ENCODE measurements around the gene RHCG. TPM values are rescaled to one million over a fixed set of nuclear protein-coding genes. Genes with fewer than 3 reads are reported as not detected.

Gene RHCG
- total and polyA plus RNA-seq, 3 experiments from 2014 or later: not detected

- Mint-ChIP-seq H3K27ac (no peak overlapping the region), H3K4me1 (no peaks in the 10 kb centered on the region), H3K9me3 (no peaks in the 10 kb centered on the region), H3K27me3 (peaks cover 27 to 59% of the 10 kb centered on the region in 2 donors), H3K36me3 (no peaks in the 10 kb centered on the region), H3K4me3 (no peak overlapping the region)
- ChIA-PET POLR2A (no interaction called here), CTCF (interaction anchor here (1.1 kb wide), 1 partner anchor 13 kb away, joined by 3 read pairs; no protein-coding TSS in a partner anchor)
- Histone ChIP-seq H3K27me3 (ENCODE audit: insufficient read depth, low read length, poor library complexity, severe bottlenecking) (peaks cover 6% of the 10 kb centered on the region), H3K9me3 (ENCODE audit: low read length) (no peaks in the 10 kb centered on the region), H3K27ac (ENCODE audit: low read depth, low read length) (no peak overlapping the region), H3K4me3 (ENCODE audit: low read length) (no peak overlapping the region), H3K36me3 (ENCODE audit: insufficient read depth, low read length) (no peaks in the 10 kb centered on the region), H3K4me1 (ENCODE audit: insufficient read depth, low read length) (no peaks in the 10 kb centered on the region)
- no peak for DNase-seq
These were observed 52.8 kb downstream of the RHCG start for GRCh38 chr15:89443581-89443980.

DNA sequence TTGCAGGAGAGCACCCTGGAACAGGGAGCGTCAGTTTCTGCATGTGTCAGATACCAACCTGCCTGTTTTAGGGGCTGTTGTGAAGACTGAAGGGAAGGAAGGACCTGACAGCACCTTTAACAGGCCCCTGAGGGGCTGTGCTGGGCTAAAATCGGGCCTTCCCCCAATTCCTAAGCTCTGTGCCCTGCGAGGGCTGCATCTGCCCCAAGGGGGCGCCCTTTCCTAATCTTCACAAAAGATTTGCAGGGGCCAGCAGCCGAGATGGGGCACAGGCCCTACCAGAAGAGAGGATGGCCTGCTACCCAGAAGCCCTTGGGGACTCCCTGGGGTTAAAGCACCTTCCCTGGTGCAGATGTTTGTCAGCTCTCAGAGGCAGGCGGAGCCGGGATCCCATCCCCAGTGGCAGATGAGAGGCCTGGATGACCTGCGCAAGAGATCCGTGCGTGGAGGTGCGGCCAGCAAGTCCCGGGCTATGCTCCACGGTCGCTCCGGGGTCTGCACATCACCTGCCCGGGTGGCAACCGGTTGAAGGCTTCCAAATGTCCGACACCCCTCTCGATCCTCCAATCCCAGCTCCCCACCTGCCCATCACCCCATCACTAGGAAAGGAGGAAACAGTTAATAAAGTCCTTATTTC, 53.6 kb downstream of the RHCG start:
- Mint-ChIP-seq H3K9me3 (no peaks in the 10 kb centered on the region), H3K4me1 (no peaks in the 10 kb centered on the region), H3K27ac (no peak overlapping the region), H3K36me3 (no peaks in the 10 kb centered on the region), H3K4me3 (no peak overlapping the region), H3K27me3 (peaks cover 22 to 59% of the 10 kb centered on the region in 2 donors)
- ChIA-PET CTCF (interaction anchor here (1.1 to 1.2 kb wide), 2 partner anchors 13 to 84 kb away, joined by 3 read pairs; no protein-coding TSS in a partner anchor), POLR2A (no interaction called here)
- H3K4me3 ChIP-seq (ENCODE audit: low read length): no peak overlapping the region
- peak in 1 of 5 donors; percentile 6 for DNase-seq
- H3K9me3 ChIP-seq (ENCODE audit: low read length): no peaks in the 10 kb centered on the region
- H3K27ac ChIP-seq (ENCODE audit: low read depth, low read length): no peak overlapping the region
- H3K27me3 ChIP-seq (ENCODE audit: insufficient read depth, low read length, poor library complexity, severe bottlenecking): peaks cover 6% of the 10 kb centered on the region
- no peaks in the 10 kb centered on the region for H3K36me3 ChIP-seq (ENCODE audit: insufficient read depth, low read length)
- H3K4me1 ChIP-seq (ENCODE audit: insufficient read depth, low read length): no peaks in the 10 kb centered on the region

GRCh38 chr15:89442155-89442554, 54.2 kb downstream of the RHCG start:
- Mint-ChIP-seq H3K27ac (no peak overlapping the region), H3K4me1 (no peaks in the 10 kb centered on the region), H3K27me3 (peaks cover 23 to 60% of the 10 kb centered on the region in 2 donors), H3K4me3 (no peak overlapping the region), H3K36me3 (no peaks in the 10 kb centered on the region), H3K9me3 (no peaks in the 10 kb centered on the region)
- H3K4me3 ChIP-seq (ENCODE audit: low read length): no peak overlapping the region
- H3K27ac ChIP-seq (ENCODE audit: low read depth, low read length): no peak overlapping the region
- H3K4me1 ChIP-seq (ENCODE audit: insufficient read depth, low read length): no peaks in the 10 kb centered on the region
- H3K9me3 ChIP-seq (ENCODE audit: low read length): no peaks in the 10 kb centered on the region
- no peaks in the 10 kb centered on the region for H3K36me3 ChIP-seq (ENCODE audit: insufficient read depth, low read length)
- POLR2A ChIA-PET: no interaction called here
- no peak for DNase-seq
- CTCF ChIA-PET: interaction anchor here (1.2 kb wide), 1 partner anchor 84 kb away, joined by 3 read pairs; no protein-coding TSS in a partner anchor
- peaks cover 6% of the 10 kb centered on the region for H3K27me3 ChIP-seq (ENCODE audit: insufficient read depth, low read length, poor library complexity, severe bottlenecking)

- H3K27me3 Mint-ChIP-seq: peaks cover 21 to 57% of the 10 kb centered on the region in 2 donors
- DNase-seq: no peak
- no peak overlapping the region for H3K4me3 Mint-ChIP-seq
- H3K4me1 Mint-ChIP-seq: no peaks in the 10 kb centered on the region
- POLR2A ChIA-PET: no interaction called here
- no peaks in the 10 kb centered on the region for H3K36me3 Mint-ChIP-seq
- no peaks in the 10 kb centered on the region for H3K9me3 Mint-ChIP-seq
- H3K27ac ChIP-seq (ENCODE audit: low read depth, low read length): no peak overlapping the region
- no peaks in the 10 kb centered on the region for H3K9me3 ChIP-seq (ENCODE audit: low read length)
- H3K4me3 ChIP-seq (ENCODE audit: low read length): no peak overlapping the region
- H3K27me3 ChIP-seq (ENCODE audit: insufficient read depth, low read length, poor library complexity, severe bottlenecking): peaks cover 6% of the 10 kb centered on the region
- no peak overlapping the region for H3K27ac Mint-ChIP-seq
- no peaks in the 10 kb centered on the region for H3K4me1 ChIP-seq (ENCODE audit: insufficient read depth, low read length)
- CTCF ChIA-PET: no interaction called here
- no peaks in the 10 kb centered on the region for H3K36me3 ChIP-seq (ENCODE audit: insufficient read depth, low read length)
These were observed 55.0 kb downstream of the RHCG start for GRCh38 chr15:89441295-89441812.

DNA sequence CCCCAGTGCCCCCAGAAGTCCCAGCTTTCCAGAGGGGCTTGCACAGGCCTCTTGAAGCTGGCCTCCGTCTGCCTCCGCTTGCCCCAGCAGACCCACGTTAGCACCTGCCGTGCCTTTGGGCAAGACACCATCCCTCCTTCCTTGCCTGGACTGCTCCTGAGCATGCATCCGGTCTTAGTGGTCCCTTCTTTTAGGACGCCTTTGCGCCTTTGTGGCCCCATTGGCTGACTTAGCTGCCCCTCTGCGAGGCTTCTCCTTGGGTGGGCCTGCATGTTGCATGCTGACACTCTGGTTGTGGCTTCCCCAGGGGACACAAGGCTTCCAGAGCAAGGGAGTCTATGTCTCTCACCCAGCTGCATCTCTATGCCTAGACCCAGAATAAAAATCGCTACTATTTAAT, 56.6 kb downstream of the RHCG start:
- Mint-ChIP-seq H3K4me1 (no peaks in the 10 kb centered on the region), H3K9me3 (no peaks in the 10 kb centered on the region), H3K4me3 (no peak overlapping the region), H3K36me3 (no peaks in the 10 kb centered on the region), H3K27ac (no peak overlapping the region), H3K27me3 (peaks cover 14 to 55% of the 10 kb centered on the region in 2 donors)
- H3K36me3 ChIP-seq (ENCODE audit: insufficient read depth, low read length): no peaks in the 10 kb centered on the region
- H3K27me3 ChIP-seq (ENCODE audit: insufficient read depth, low read length, poor library complexity, severe bottlenecking): peaks cover 6% of the 10 kb centered on the region
- DNase-seq: no peak
- H3K9me3 ChIP-seq (ENCODE audit: low read length): no peaks in the 10 kb centered on the region
- ChIA-PET CTCF (no interaction called here), POLR2A (no interaction called here)
- no peak overlapping the region for H3K27ac ChIP-seq (ENCODE audit: low read depth, low read length)
- no peaks in the 10 kb centered on the region for H3K4me1 ChIP-seq (ENCODE audit: insufficient read depth, low read length)
- H3K4me3 ChIP-seq (ENCODE audit: low read length): no peak overlapping the region

DNA sequence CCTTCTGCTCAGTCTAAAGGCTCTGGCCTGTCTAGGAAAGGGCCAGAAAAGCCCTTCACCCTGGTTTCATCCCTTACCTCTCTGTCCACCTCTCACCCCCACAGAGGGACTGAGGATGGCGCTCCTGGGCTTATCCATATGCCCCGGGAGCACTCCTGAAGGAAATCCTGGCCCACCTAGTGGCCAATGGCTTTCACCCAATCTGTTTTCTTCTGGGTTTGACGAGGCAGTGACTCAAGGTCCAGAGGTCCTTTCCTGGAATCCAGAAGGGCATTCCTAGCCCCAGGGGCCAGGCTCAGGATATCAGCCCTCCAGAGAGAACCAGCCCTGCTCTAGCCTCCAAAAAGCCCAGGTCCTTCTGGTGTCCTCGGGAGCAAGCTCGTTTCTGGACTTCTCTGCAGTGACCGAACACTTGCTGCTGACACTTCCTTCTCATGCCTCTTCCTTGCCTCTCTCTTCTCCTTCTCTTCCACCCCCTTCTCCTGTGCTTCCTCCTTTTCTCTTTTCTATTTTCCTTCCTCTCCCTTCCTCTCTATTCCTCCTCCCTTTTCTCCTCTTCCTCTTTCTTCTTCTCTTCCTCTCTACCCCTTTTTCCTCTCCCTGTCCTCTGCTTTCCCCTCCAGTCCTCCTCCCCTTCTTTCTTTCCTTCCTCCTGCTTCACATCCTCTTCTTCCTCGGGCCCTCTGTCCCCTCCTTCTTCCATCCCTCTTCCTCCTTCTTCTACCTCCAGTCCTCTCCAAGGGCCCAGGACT, 59.6 kb downstream of the RHCG start:
- no peaks in the 10 kb centered on the region for H3K9me3 ChIP-seq (ENCODE audit: low read length)
- Mint-ChIP-seq H3K4me3 (no peak overlapping the region), H3K36me3 (no peaks in the 10 kb centered on the region), H3K9me3 (no peaks in the 10 kb centered on the region), H3K27me3 (peaks cover 20 to 66% of the 10 kb centered on the region in 2 donors), H3K4me1 (no peaks in the 10 kb centered on the region), H3K27ac (no peak overlapping the region)
- no peaks in the 10 kb centered on the region for H3K36me3 ChIP-seq (ENCODE audit: insufficient read depth, low read length)
- no peak for DNase-seq
- ChIA-PET CTCF (interaction anchor here (2.8 kb wide), 1 partner anchor 78 kb away, joined by 10 read pairs; no protein-coding TSS in a partner anchor), POLR2A (no interaction called here)
- no peaks in the 10 kb centered on the region for H3K4me1 ChIP-seq (ENCODE audit: insufficient read depth, low read length)
- H3K4me3 ChIP-seq (ENCODE audit: low read length): no peak overlapping the region
- no peak overlapping the region for H3K27ac ChIP-seq (ENCODE audit: low read depth, low read length)
- H3K27me3 ChIP-seq (ENCODE audit: insufficient read depth, low read length, poor library complexity, severe bottlenecking): peaks cover 3% of the 10 kb centered on the region

DNA sequence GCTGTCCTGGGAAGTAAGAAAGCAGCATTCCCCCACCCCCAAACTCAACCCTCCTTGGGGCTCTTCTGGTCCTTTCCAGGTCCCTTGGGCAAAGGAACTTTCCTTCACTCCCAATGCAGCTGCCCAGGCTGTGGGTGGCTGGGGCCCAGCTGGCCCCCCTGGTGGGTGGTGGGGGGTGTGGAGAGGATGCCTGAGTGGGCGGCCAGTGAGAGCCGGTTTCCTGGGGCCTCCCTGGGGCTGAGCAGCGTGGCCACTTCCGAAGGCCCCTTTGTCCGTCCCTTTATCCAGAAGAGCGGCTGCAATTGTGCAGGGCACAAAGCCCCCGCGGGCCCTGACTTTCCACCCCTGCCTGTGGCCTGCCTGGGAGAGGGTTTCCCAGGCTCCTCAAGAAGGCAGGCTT, 61.0 kb downstream of the RHCG start:
- POLR2A ChIA-PET: no interaction called here
- H3K27me3 ChIP-seq (ENCODE audit: insufficient read depth, low read length, poor library complexity, severe bottlenecking): peaks cover 3% of the 10 kb centered on the region
- CTCF ChIA-PET: interaction anchor here (1.7 to 2.7 kb wide), 2 partner anchors 77 to 229 kb away, joined by 7 to 20 read pairs; no protein-coding TSS in a partner anchor
- Mint-ChIP-seq H3K27ac (no peak overlapping the region), H3K36me3 (no peaks in the 10 kb centered on the region), H3K9me3 (no peaks in the 10 kb centered on the region), H3K27me3 (peaks cover 30 to 66% of the 10 kb centered on the region in 2 donors), H3K4me1 (peaks cover 4 to 5% (median 5%) of the 10 kb centered on the region in 3 donors), H3K4me3 (no peak overlapping the region)
- H3K4me3 ChIP-seq (ENCODE audit: low read length): no peak overlapping the region
- no peak for DNase-seq
- H3K4me1 ChIP-seq (ENCODE audit: insufficient read depth, low read length): no peaks in the 10 kb centered on the region
- no peaks in the 10 kb centered on the region for H3K9me3 ChIP-seq (ENCODE audit: low read length)
- H3K27ac ChIP-seq (ENCODE audit: low read depth, low read length): no peak overlapping the region
- H3K36me3 ChIP-seq (ENCODE audit: insufficient read depth, low read length): no peaks in the 10 kb centered on the region

- no peak for DNase-seq
- no peaks in the 10 kb centered on the region for H3K36me3 Mint-ChIP-seq
- H3K27me3 ChIP-seq (ENCODE audit: insufficient read depth, low read length, poor library complexity, severe bottlenecking): no peaks in the 10 kb centered on the region
- H3K9me3 Mint-ChIP-seq: no peaks in the 10 kb centered on the region
- POLR2A ChIA-PET: no interaction called here
- no peaks in the 10 kb centered on the region for H3K4me1 ChIP-seq (ENCODE audit: insufficient read depth, low read length)
- H3K27ac ChIP-seq (ENCODE audit: low read depth, low read length): no peak overlapping the region
- peaks cover 6 to 8% (median 6%) of the 10 kb centered on the region in 3 donors for H3K4me1 Mint-ChIP-seq
- CTCF ChIA-PET: interaction anchor here (1.7 to 2.7 kb wide), 2 partner anchors 75 to 227 kb away, joined by 7 to 20 read pairs; no protein-coding TSS in a partner anchor
- H3K4me3 ChIP-seq (ENCODE audit: low read length): no peak overlapping the region
- no peak overlapping the region for H3K27ac Mint-ChIP-seq
- H3K9me3 ChIP-seq (ENCODE audit: low read length): no peaks in the 10 kb centered on the region
- peaks cover 34 to 61% of the 10 kb centered on the region in 2 donors for H3K27me3 Mint-ChIP-seq
- no peaks in the 10 kb centered on the region for H3K36me3 ChIP-seq (ENCODE audit: insufficient read depth, low read length)
- no peak overlapping the region for H3K4me3 Mint-ChIP-seq
These were observed 62.7 kb downstream of the RHCG start for GRCh38 chr15:89433686-89434085.
